Smooth muscle cell (in vitro differentiated cells): Measurements from ENCODE around the gene MAP2. TPM values are rescaled to one million over a fixed set of nuclear protein-coding genes. Genes with fewer than 3 reads are reported as not detected.

Source experiments
- DNase-seq: peaks from one replicate; lab custom pipeline; 2025; ENCODE audit not compliant: unreplicated experiment; lab: John Stamatoyannopoulos, UW
- H2AFZ ChIP-seq: fragments of 200-600 bp; sonication (generic); 2 replicates; pipeline ENCODE4 v1.6.0; 2016; ENCODE audit warnings: antibody characterized with exemption, low read depth, mild to moderate bottlenecking
- H3F3A ChIP-seq: fragments of 200-600 bp; sonication (generic); 2 replicates; pipeline ENCODE4 v1.6.0; 2017; ENCODE audit warnings: antibody characterized with exemption, low read depth
- H3K27ac ChIP-seq: fragments of 200-600 bp; sonication (generic); 2 replicates; pipeline ENCODE4 v1.5.1; 2016; ENCODE audit warnings: low read depth, mild to moderate bottlenecking
- H3K27me3 ChIP-seq: fragments of 200-600 bp; sonication (generic); 2 replicates; pipeline ENCODE4 v1.6.1; 2016; ENCODE audit warnings: low read depth, mild to moderate bottlenecking
- H3K36me3 ChIP-seq: fragments of 200-600 bp; sonication (generic); 2 replicates; pipeline ENCODE4 v1.5.1; 2016; ENCODE audit warnings: low read depth
- H3K4me1 ChIP-seq: fragments of 200-600 bp; sonication (generic); 2 replicates; pipeline ENCODE4 v1.5.1; 2016; ENCODE audit warnings: low read depth
- H3K4me2 ChIP-seq: fragments of 200-600 bp; sonication (generic); 2 replicates; pipeline ENCODE4 v1.6.0; 2016; ENCODE audit warnings: mild to moderate bottlenecking
- H3K4me3 ChIP-seq: fragments of 200-600 bp; sonication (generic); 2 replicates; pipeline ENCODE4 v1.5.1; 2016; ENCODE audit warnings: mild to moderate bottlenecking
- H3K79me2 ChIP-seq: fragments of 200-600 bp; sonication (generic); 2 replicates; pipeline ENCODE4 v1.6.0; 2016; ENCODE audit warnings: low read depth, mild to moderate bottlenecking
- H3K9ac ChIP-seq: fragments of 200-600 bp; sonication (generic); 2 replicates; pipeline ENCODE4 v1.6.0; 2016; ENCODE audit warnings: low read depth
- H3K9me3 ChIP-seq: fragments of 200-600 bp; sonication (generic); replicated peaks from 2 replicates; pipeline ENCODE4 v1.5.1; 2016; ENCODE audit warnings: low read depth
- H4K20me1 ChIP-seq: fragments of 200-600 bp; sonication (generic); 2 replicates; pipeline ENCODE4 v1.6.0; 2016; ENCODE audit warnings: low read depth
- CTCF ChIP-seq: fragments of 200-600 bp; sonication (generic); IDR thresholded peaks from 2 replicates; pipeline ENCODE4 v1.5.1; 2017; ENCODE audit warnings: borderline replicate concordance, mild to moderate bottlenecking, antibody characterized with exemption; ENCODE audit not compliant: insufficient read depth, poor library complexity, severe bottlenecking
- WGBS: methylation state at CpG from one replicate; pipeline ENCODE4 v1.1.7; 2016; ENCODE audit warnings: low lambda C conversion rate; 5-methylcytosine and 5-hydroxymethylcytosine counted together
- polyA plus RNA-seq: library from polyadenylated mRNA; unstranded; fragments of >200 nt; fragmentation: Nextera tagmentation; extraction: Ambion mirVana; gene quantifications from 2 replicates; pipeline ENCODE4 v1.2.1, GENCODE V29; 2016
- total RNA-seq: library from RNA; depleted of rRNA; stranded (reverse); fragments of >200 nt; gene quantifications from 2 replicates; pipeline ENCODE4 v1.2.3, GENCODE V29; 2014

MAP2 gene
- total and polyA plus RNA-seq, 2 experiments from 2014 or later = 1.8 to 18.7 TPM

GRCh38 chr2:209666296-209666695, 242.4 kb downstream of the MAP2 start:
- no peak overlapping the region for H3K9ac ChIP-seq
- H4K20me1 ChIP-seq = no peaks in the 10 kb centered on the region
- peaks cover 24% of the 10 kb centered on the region for H3K4me1 ChIP-seq
- no peak for DNase-seq
- no peak for TF ChIP-seq CTCF
- WGBS = 79% methylated on average over 1 of the region's 1 CpG
- H3F3A ChIP-seq = no peaks in the 10 kb centered on the region
- H3K27ac ChIP-seq = no peak overlapping the region
- H3K36me3 ChIP-seq = no peaks in the 10 kb centered on the region
- no peaks in the 10 kb centered on the region for H3K9me3 ChIP-seq
- no peak overlapping the region for H2AFZ ChIP-seq
- H3K4me2 ChIP-seq = no peak overlapping the region
- no peak overlapping the region for H3K4me3 ChIP-seq
- H3K27me3 ChIP-seq = no peaks in the 10 kb centered on the region
- H3K79me2 ChIP-seq = no peaks in the 10 kb centered on the region

GRCh38 chr2:209671020-209671680, 247.3 kb downstream of the MAP2 start:
- no peak overlapping the region for H2AFZ ChIP-seq
- 89% methylated on average over 7 of the region's 7 CpGs for WGBS

GRCh38 chr2:209673811-209674210, 250.0 kb downstream of the MAP2 start:
- no peak overlapping the region for H3K4me2 ChIP-seq
- no peak overlapping the region for H3K9ac ChIP-seq
- no peaks in the 10 kb centered on the region for H3F3A ChIP-seq
- no peaks in the 10 kb centered on the region for H4K20me1 ChIP-seq
- H3K79me2 ChIP-seq = no peaks in the 10 kb centered on the region
- no peak for TF ChIP-seq CTCF
- H3K4me3 ChIP-seq = no peak overlapping the region
- no peak overlapping the region for H2AFZ ChIP-seq
- H3K27me3 ChIP-seq = no peaks in the 10 kb centered on the region
- peaks cover 7% of the 10 kb centered on the region for H3K4me1 ChIP-seq
- no peaks in the 10 kb centered on the region for H3K9me3 ChIP-seq
- no peak for DNase-seq
- no peak overlapping the region for H3K27ac ChIP-seq
- no peaks in the 10 kb centered on the region for H3K36me3 ChIP-seq

More at GRCh38 chr2:209671020-209671680, 247.3 kb downstream of the MAP2 start:
- H3K4me2 ChIP-seq = no peak overlapping the region
- no peaks in the 10 kb centered on the region for H3K27me3 ChIP-seq
- H3K36me3 ChIP-seq = no peaks in the 10 kb centered on the region
- no peaks in the 10 kb centered on the region for H3F3A ChIP-seq
- H3K27ac ChIP-seq = no peak overlapping the region
- H4K20me1 ChIP-seq = no peaks in the 10 kb centered on the region
- H3K9me3 ChIP-seq = no peaks in the 10 kb centered on the region
- no peak for DNase-seq
- no peak overlapping the region for H3K4me3 ChIP-seq
- no peaks in the 10 kb centered on the region for H3K79me2 ChIP-seq
- no peak for TF ChIP-seq CTCF
- H3K4me1 ChIP-seq = peaks cover 7% of the 10 kb centered on the region
- H3K9ac ChIP-seq = no peak overlapping the region

- peaks cover 20% of the 10 kb centered on the region for H3K4me1 ChIP-seq
- 100% methylated on average over 1 of the region's 1 CpG for WGBS
- H3K4me3 ChIP-seq = no peak overlapping the region
- H3K4me2 ChIP-seq = no peak overlapping the region
- no peaks in the 10 kb centered on the region for H3F3A ChIP-seq
- no peaks in the 10 kb centered on the region for H4K20me1 ChIP-seq
- no peaks in the 10 kb centered on the region for H3K79me2 ChIP-seq
- no peak for TF ChIP-seq CTCF
- H3K27me3 ChIP-seq = no peaks in the 10 kb centered on the region
- no peaks in the 10 kb centered on the region for H3K9me3 ChIP-seq
- no peak overlapping the region for H3K9ac ChIP-seq
- H3K36me3 ChIP-seq = no peaks in the 10 kb centered on the region
- no peak for DNase-seq
- H2AFZ ChIP-seq = no peak overlapping the region
- H3K27ac ChIP-seq = no peak overlapping the region
These were observed 256.7 kb downstream of the MAP2 start for GRCh38 chr2:209680596-209680995.
